Liver (tissue), 9 donors: ENCODE data around the gene TRIM3. TPM values are rescaled to one million over a fixed set of nuclear protein-coding genes. Genes with fewer than 3 reads are reported as not detected.

Source experiments
- DNase-seq: peaks from one replicate; pipeline ENCODE4 v3.0.0-alpha.2; 2017; ENCODE audit warnings: low spot score
- H3K27ac ChIP-seq, 2 donors: one replicate each; pipeline ENCODE4 v1.7.0; 2013; ENCODE audit warnings: inconsistent platforms in 2 of 2, low read length in 2 of 2, control low read depth in 1 of 2, low read depth in 1 of 2, mild to moderate bottlenecking in 1 of 2
- H3K27me3 ChIP-seq, 4 donors: one replicate each; pipeline versions ENCODE4 v1.6.1 to v1.7.0; 2013; ENCODE audit warnings: low read length in 3 of 4, inconsistent platforms in 1 of 4, mild to moderate bottlenecking in 1 of 4, moderate library complexity in 1 of 4; ENCODE audit not compliant: control insufficient read depth in 4 of 4, insufficient read depth in 4 of 4
- H3K36me3 ChIP-seq, 4 donors: one replicate each; pipeline versions ENCODE4 v1.6.1 to v1.7.0; 2013; ENCODE audit warnings: low read length in 3 of 4, mild to moderate bottlenecking in 3 of 4, low read depth in 1 of 4, moderate library complexity in 1 of 4; ENCODE audit not compliant: control insufficient read depth in 4 of 4, insufficient read depth in 3 of 4
- H3K4me1 ChIP-seq, 4 donors: one replicate each; pipeline versions ENCODE4 v1.6.1 to v1.7.0; 2013; ENCODE audit warnings: low read length in 3 of 4, mild to moderate bottlenecking in 3 of 4, moderate library complexity in 1 of 4; ENCODE audit not compliant: control insufficient read depth in 4 of 4, insufficient read depth in 4 of 4
- H3K4me3 ChIP-seq, 3 donors: one replicate each; pipeline versions ENCODE4 v1.6.1 to v1.7.0; 2013; ENCODE audit warnings: low read length in 3 of 3, control low read depth in 1 of 3, low read depth in 1 of 3, mild to moderate bottlenecking in 1 of 3
- H3K9ac ChIP-seq, 2 donors: one replicate each; pipeline ENCODE4 v1.7.0; 2013; ENCODE audit warnings: low read length in 2 of 2, mild to moderate bottlenecking in 2 of 2, moderate library complexity in 2 of 2, control low read depth in 1 of 2, low read depth in 1 of 2
- H3K9me3 ChIP-seq, 4 donors: one replicate each; pipeline versions ENCODE4 v1.6.1 to v1.7.0; 2013; ENCODE audit warnings: low read length in 3 of 4; ENCODE audit not compliant: control insufficient read depth in 4 of 4
- ATF3 ChIP-seq: IDR thresholded peaks from 2 replicates; pipeline ENCODE4 v1.6.1; 2016; ENCODE audit warnings: antibody characterized with exemption
- EGR1 ChIP-seq, 2 donors: IDR thresholded peaks; 2 replicates each; pipeline ENCODE4 v1.6.1; 2016 to 2018; ENCODE audit warnings: antibody characterized with exemption in 2 of 2, low read depth in 2 of 2
- FOXA1 ChIP-seq: IDR thresholded peaks from 2 replicates; pipeline ENCODE4 v1.6.1; 2016; ENCODE audit warnings: antibody characterized with exemption
- FOXA2 ChIP-seq: IDR thresholded peaks from 2 replicates; pipeline ENCODE4 v1.6.1; 2016; ENCODE audit warnings: antibody characterized with exemption
- GABPA ChIP-seq, 2 donors: IDR thresholded peaks in 1 of 2; conservative IDR thresholded peaks in 1 of 2; 2 replicates each; pipeline ENCODE4 v1.6.1; 2016; ENCODE audit warnings: antibody characterized with exemption in 2 of 2, mild to moderate bottlenecking in 1 of 2, moderate library complexity in 1 of 2
- HNF4A ChIP-seq, 2 donors: conservative IDR thresholded peaks; 2 replicates each; pipeline ENCODE4 v1.6.1; 2016; ENCODE audit warnings: antibody characterized with exemption in 2 of 2, mild to moderate bottlenecking in 2 of 2
- HNF4G ChIP-seq: IDR thresholded peaks from 2 replicates; pipeline ENCODE4 v1.6.1; 2016; ENCODE audit warnings: antibody characterized with exemption
- NR2F2 ChIP-seq: IDR thresholded peaks from 2 replicates; pipeline ENCODE4 v1.6.1; 2016; ENCODE audit warnings: antibody characterized with exemption
- RAD21 ChIP-seq, 2 donors: IDR thresholded peaks; 2 replicates each; pipeline ENCODE4 v1.6.1; 2016; ENCODE audit warnings: antibody characterized with exemption in 2 of 2, mild to moderate bottlenecking in 2 of 2
- RXRA ChIP-seq, 2 donors: IDR thresholded peaks; 2 replicates each; pipeline ENCODE4 v1.6.1; 2017 to 2018; ENCODE audit warnings: antibody characterized with exemption in 2 of 2, mild to moderate bottlenecking in 1 of 2
- SP1 ChIP-seq: IDR thresholded peaks from 2 replicates; pipeline ENCODE4 v1.6.1; 2018; ENCODE audit warnings: antibody characterized with exemption, mild to moderate bottlenecking
- YY1 ChIP-seq: IDR thresholded peaks from 2 replicates; pipeline ENCODE4 v1.6.1; 2016; ENCODE audit warnings: antibody characterized with exemption, mild to moderate bottlenecking
- ZBTB33 ChIP-seq: IDR thresholded peaks from 2 replicates; pipeline ENCODE4 v1.6.1; 2016; ENCODE audit warnings: antibody characterized with exemption
- WGBS: extraction: QIAGEN DNeasy Blood & Tissue Kit; methylation state at CpG from one replicate; pipeline ENCODE4 v1.1.7; 2013; 5-methylcytosine and 5-hydroxymethylcytosine counted together
- polyA plus RNA-seq, 2 donors: library from polyadenylated mRNA; stranded (reverse) in 1 of 2; unstranded in 1 of 2; fragments of 200-250 nt in 1 of 2; fragments of >200 nt in 1 of 2; fragmentation: Nextera tagmentation in 1 of 2; extraction: Ambion mirVana in 1 of 2; gene quantifications; one replicate each; pipeline versions ENCODE4 v1.2.1 to v1.2.3, GENCODE V29; 2013 to 2015
- total RNA-seq, 2 donors: library from RNA; depleted of rRNA; stranded (reverse); fragments of >200 nt; gene quantifications; one replicate each; pipeline ENCODE4 v1.2.3, GENCODE V29; 2014
- TF ChIP-seq, protein P1 (sequence below): IDR thresholded peaks from 2 replicates; pipeline ENCODE4 v1.6.1; 2016; ENCODE audit warnings: antibody characterized with exemption, mild to moderate bottlenecking
- TF ChIP-seq, protein P2 (sequence below): IDR thresholded peaks from 2 replicates; pipeline ENCODE4 v1.6.1; 2016; ENCODE audit warnings: antibody characterized with exemption
- donor health status: healthy.
- donor health status: healthy.
- donor health status: healthy.
- donor health status: healthy.
- donor health status: healthy.

Gene TRIM3
- total and polyA plus RNA-seq, 4 donors = 5.2 to 12.7 (median 9.1) TPM

GRCh38 chr11:6520265-6520664, 46.5 kb upstream of the TRIM3 start:
- no peak for DNase-seq
- no peaks in the 10 kb centered on the region for H3K27me3 ChIP-seq
- no peak overlapping the region for H3K4me3 ChIP-seq
- TF ChIP-seq HNF4A (conservative IDR thresholded peaks at IDR 0.05) (no peak), EGR1 (IDR thresholded peaks at IDR 0.05; ENCODE audit: low read depth in 2 of 2) (no peak), YY1 (no peak), FOXA2 (no peak)
- H3K9me3 ChIP-seq = no peaks in the 10 kb centered on the region
- no peak overlapping the region for H3K9ac ChIP-seq
- no peaks in the 10 kb centered on the region for H3K4me1 ChIP-seq
- H3K27ac ChIP-seq = no peak overlapping the region
- peaks cover 0 to 10% (median 1%) of the 10 kb centered on the region in 4 donors for H3K36me3 ChIP-seq
- 86% methylated on average over 3 of the region's 3 CpGs for WGBS

GRCh38 chr11:6516865-6517264, 43.1 kb upstream of the TRIM3 start:
- no peaks in the 10 kb centered on the region for H3K4me1 ChIP-seq
- H3K36me3 ChIP-seq = peaks cover 0 to 26% (median 8%) of the 10 kb centered on the region in 4 donors
- DNase-seq = no peak
- no peaks in the 10 kb centered on the region for H3K9me3 ChIP-seq
- no peak overlapping the region for H3K4me3 ChIP-seq
- no peak for TF ChIP-seq ZBTB33
- no peak for TF ChIP-seq NR2F2
- TF ChIP-seq FOXA2 = no peak
- TF ChIP-seq HNF4A (conservative IDR thresholded peaks at IDR 0.05) = no peak
- TF ChIP-seq RXRA (IDR thresholded peaks at IDR 0.05) = no peak
- no peak for TF ChIP-seq ATF3
- TF ChIP-seq, protein P1, sequence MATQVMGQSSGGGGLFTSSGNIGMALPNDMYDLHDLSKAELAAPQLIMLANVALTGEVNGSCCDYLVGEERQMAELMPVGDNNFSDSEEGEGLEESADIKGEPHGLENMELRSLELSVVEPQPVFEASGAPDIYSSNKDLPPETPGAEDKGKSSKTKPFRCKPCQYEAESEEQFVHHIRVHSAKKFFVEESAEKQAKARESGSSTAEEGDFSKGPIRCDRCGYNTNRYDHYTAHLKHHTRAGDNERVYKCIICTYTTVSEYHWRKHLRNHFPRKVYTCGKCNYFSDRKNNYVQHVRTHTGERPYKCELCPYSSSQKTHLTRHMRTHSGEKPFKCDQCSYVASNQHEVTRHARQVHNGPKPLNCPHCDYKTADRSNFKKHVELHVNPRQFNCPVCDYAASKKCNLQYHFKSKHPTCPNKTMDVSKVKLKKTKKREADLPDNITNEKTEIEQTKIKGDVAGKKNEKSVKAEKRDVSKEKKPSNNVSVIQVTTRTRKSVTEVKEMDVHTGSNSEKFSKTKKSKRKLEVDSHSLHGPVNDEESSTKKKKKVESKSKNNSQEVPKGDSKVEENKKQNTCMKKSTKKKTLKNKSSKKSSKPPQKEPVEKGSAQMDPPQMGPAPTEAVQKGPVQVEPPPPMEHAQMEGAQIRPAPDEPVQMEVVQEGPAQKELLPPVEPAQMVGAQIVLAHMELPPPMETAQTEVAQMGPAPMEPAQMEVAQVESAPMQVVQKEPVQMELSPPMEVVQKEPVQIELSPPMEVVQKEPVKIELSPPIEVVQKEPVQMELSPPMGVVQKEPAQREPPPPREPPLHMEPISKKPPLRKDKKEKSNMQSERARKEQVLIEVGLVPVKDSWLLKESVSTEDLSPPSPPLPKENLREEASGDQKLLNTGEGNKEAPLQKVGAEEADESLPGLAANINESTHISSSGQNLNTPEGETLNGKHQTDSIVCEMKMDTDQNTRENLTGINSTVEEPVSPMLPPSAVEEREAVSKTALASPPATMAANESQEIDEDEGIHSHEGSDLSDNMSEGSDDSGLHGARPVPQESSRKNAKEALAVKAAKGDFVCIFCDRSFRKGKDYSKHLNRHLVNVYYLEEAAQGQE = no peak
- TF ChIP-seq YY1 = no peak
- TF ChIP-seq GABPA (IDR thresholded peaks at IDR 0.05 in 1 of 2, conservative IDR thresholded peaks at IDR 0.05 in 1 of 2) = no peak
- no peak for TF ChIP-seq HNF4G
- TF ChIP-seq SP1 = no peak
- no peak for TF ChIP-seq RAD21 (IDR thresholded peaks at IDR 0.05)
- TF ChIP-seq FOXA1 = no peak
- TF ChIP-seq, protein P2, sequence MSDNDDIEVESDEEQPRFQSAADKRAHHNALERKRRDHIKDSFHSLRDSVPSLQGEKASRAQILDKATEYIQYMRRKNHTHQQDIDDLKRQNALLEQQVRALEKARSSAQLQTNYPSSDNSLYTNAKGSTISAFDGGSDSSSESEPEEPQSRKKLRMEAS = no peak
- TF ChIP-seq EGR1 (IDR thresholded peaks at IDR 0.05; ENCODE audit: low read depth in 2 of 2) = no peak
- no peak overlapping the region for H3K27ac ChIP-seq
- no peak overlapping the region for H3K9ac ChIP-seq
- no peaks in the 10 kb centered on the region for H3K27me3 ChIP-seq
